GM21360 (cell line): ENCODE data around the gene SRPX2.
"Not testable (repeated sequence)": the region's sequence is repeated elsewhere in the genome, so short reads cannot be mapped to it uniquely, and the experiment has no call there.

ENCODE experiments used
- ATAC-seq: cut with Tn5 transposase; IDR thresholded peaks from one replicate; pipeline ENCODE4 v1.9.1; 2021; ENCODE audit warnings: mild to moderate bottlenecking, moderate library complexity; ENCODE audit not compliant: unreplicated experiment

The SRPX2 gene

DNA sequence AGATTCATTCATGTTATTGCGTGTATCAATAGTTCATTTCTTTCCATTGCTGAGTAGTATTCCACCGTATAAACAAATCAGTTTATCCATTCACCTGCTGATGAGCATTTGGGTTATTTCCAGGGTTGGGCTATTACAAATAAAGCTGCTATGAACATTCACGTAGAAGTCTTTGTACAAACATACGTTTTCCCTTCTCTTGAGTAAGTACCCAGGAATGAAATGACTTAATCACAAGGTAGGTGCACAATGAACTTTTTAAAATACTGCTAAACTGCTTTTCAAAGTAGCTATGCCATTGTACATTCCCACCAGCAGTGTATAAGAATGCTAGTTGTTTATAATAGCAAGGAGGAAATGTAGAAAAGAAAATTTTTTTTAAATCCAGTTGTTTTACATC, 52.0 kb downstream of the SRPX2 start:
- ATAC-seq = no peak

DNA sequence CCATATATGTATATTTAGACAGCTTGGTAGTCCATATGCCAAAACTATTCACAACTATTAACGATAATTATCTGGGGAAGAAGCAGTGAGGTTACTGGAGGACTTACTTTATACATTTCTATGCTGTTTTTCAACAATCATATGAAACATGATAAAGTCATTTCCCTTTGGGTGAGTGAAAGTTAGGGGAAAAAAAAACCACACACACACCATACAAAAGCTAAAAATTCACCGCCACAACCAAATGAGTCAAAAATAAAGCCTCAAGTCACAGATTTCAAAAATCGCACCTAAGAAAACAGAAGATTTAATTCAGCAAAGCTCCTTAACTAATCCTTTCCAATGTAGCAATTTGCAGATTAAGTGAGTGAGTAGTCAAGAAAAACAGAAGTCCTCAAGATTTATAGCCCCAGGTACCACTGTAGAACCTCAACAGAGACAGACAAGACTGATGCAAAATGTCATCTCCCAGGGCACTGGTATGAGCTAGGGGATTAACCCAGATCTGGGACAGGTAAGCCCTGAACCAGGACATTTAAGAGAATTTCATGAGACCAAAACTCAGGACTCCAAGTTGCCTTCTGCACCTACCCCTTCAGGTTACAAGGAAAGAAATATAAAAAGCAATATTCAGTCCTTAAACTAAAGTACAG, 52.8 kb downstream of the SRPX2 start:
- ATAC-seq = no peak

DNA sequence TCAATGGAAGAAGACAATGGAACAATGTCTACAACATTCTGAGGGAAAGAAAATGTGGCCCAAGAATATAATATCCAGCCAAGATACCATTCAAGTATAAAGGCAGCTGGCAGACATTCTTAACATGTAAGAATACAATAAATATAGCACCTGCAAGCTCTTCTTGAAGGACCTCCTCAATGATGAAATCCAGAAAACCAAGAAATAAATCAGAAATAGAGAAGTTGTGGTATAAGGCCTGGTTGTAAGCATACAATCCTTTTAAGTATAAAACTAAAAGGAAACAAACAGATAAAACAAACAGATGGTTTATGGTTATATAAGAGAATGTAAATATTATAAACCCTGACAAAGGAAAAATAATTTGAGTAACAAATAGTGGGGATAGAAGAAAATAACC, 54.6 kb downstream of the SRPX2 start:
- no peak for ATAC-seq

DNA sequence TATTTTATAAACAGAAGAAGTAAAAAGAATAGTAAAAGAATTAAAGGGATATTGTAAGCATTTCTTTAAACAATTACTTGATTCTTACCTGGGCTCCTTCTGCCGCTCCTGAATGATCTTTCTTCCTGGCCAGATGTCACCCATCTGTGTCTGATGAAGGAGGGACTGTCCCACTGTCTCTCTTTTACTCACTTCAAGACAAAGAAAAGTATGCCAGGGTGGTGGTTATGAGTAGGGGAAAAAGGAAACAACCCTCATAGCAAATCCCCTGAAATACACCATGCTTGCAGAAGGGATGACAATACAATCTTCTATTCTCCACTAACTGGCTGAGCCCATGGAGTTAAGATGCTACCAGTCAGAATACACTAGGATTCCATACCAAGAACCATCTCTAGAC, 56.8 kb downstream of the SRPX2 start:
- no peak for ATAC-seq

DNA sequence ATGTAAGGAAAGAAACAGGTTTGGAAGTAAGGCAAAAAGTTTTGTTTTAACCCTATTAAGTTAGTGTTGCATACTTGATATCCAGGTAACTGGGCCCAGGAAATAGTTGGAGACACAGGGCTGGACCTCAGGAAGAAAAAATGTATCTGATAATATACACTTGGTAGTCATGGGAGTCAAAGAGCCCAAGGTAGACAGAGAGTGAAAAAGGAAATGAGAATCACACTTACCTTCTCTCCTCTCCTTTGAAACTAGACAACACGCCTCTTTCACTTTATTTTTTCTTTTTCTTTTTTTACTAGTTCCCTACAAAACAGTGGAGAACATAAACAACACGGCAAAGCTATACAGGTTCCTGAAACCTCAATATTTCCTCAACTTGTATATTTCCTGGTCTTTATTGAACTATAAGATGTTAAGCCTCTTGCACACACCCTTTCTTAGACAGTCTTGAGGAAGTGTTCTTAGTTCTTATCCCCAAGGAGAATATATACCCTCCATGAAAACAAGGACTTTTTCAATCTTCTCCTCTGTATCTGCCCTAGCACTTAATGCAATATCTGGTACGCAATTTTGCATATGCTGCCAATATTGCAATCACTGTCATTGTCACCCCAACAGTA, 60.7 kb downstream of the SRPX2 start:
- no peak for ATAC-seq

DNA sequence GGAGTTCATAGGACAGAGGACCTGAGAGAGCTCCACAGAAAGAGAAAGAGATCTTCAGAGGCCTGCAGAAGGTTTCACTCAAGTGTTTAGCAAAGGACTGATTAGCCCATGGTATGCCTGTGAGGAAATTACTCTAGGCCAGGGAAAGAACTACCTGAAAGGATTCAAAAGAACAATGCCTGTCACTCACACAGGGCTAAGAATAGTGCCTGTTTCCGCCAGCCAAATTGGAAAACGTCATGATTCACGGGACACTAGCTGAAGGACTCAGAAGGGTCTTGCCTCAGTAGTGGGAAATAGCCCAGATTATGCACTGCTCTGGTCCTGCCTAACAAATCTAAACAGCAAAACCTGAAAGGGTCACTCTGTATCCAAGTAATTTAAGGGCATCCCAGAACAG, 66.8 kb downstream of the SRPX2 start:
- no peak for ATAC-seq

DNA sequence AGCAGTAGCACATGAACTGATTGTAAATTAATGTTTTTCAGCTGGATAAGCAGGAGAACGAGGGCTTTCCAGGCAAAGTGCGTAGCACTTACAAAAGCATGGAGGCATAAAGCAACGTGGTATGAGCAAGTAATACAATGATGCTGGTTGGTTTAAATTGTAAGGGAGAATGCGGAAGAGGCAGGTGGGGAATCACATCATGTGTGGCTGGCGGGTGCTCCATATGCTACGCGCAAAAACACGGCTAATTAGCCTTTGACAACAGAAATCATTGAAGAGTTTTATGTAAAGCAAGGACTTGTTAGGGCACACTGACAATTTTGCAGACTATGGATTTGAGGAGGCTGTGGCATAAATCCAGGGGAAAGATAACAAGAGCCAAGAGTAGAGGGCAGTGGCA, 73.4 kb downstream of the SRPX2 start:
- ATAC-seq = no peak

DNA sequence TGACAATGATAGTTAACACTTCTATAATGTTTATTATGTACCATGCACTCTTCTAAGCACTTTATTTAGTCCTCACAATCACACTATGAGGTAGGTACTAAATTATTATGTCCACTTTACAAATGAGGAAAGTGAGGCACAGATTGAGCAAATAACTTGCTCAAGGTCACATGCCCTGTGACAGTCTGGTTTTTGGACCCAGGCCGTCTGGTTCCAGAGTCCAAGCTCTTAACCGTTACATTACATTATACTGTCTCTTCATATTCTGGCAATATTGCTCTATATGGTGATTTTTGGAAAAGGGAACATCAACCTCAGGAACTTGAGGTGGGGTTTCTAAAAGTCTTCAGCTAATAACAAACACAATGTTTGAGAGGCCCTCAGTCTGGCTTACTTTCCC, 75.1 kb downstream of the SRPX2 start:
- no peak for ATAC-seq

DNA sequence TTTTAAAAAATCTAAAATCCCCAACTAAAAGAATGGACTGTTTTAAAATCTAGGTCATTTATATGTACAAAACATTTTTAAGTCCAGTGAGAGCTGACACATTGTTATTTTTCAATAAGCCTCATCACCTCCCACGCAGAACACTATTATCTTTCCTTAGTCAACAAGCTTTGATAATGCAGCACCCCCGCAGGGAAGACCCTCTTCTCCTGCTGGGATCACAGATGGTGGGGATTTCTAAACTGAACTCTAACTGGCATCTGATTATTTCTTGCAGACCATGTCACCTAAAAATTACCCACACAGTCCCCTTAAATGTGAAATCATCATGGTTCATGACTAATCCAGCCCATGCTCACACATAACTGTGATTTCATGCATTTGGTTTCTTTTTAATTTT, 76.3 kb downstream of the SRPX2 start:
- ATAC-seq = no peak

DNA sequence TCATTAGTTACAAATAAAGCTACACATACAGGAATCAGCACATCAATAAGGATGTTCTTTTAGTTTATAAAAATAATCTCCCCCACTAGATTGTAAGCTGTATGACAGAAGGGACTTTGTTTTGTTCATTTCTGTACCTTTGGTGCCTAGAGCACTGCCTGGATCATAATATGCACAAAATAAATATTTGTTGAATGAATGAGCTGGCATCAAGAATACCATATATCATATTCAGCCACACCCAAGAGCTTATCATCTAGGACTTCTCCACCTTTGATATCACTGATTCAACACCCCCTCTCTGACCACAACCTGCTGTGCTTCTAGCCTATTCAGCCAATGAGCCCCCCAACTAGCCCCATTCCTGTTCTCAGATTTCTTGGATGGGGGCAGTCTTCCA, 77.3 kb downstream of the SRPX2 start:
- ATAC-seq = no peak

DNA sequence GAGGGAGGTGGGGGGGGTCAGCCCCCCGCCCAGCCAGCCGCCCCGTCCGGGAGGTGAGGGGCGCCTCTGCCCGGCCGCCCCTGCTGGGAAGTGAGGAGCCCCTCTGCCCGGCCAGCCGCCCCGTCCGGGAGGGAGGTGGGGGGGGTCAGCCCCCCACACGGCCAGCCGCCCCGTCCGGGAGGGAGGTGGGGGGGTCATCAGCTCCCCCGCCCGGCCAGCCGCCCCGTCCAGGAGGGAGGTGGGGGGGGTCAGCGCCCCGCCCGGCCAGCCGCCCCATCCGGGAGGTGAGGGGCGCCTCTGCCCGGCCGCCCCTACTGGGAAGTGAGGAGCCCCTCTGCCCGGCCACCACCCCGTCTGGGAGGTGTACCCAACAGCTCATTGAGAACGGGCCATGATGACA, 80.0 kb downstream of the SRPX2 start:
- not testable (repeated sequence) for ATAC-seq
